ACC112 (cell line): ENCODE measurements around the gene PTPRF.

Source experiments
- H2AFZ ChIP-seq: fragments of 200-600 bp; sonication (generic); one replicate; pipeline ENCODE4 v1.6.0; 2017; ENCODE audit warnings: antibody characterized with exemption, low read length; ENCODE audit not compliant: unreplicated experiment
- H3K27ac ChIP-seq: fragments of 200-600 bp; sonication (generic); 2 replicates; pipeline ENCODE4 v1.5.1; 2014; ENCODE audit warnings: low read depth, mild to moderate bottlenecking, antibody characterized with exemption, low read length, moderate library complexity
- H3K27me3 ChIP-seq: fragments of 200-600 bp; sonication (generic); 2 replicates; pipeline ENCODE4 v1.6.1; 2014; ENCODE audit warnings: mild to moderate bottlenecking, antibody characterized with exemption, low read length, moderate library complexity, mixed read lengths; ENCODE audit not compliant: insufficient read depth
- H3K36me3 ChIP-seq: fragments of 200-600 bp; sonication (generic); 2 replicates; pipeline ENCODE4 v1.6.1; 2016; ENCODE audit warnings: mild to moderate bottlenecking, antibody characterized with exemption, low read length, moderate library complexity, mixed read lengths; ENCODE audit not compliant: insufficient read depth
- H3K4me1 ChIP-seq: fragments of 200-600 bp; sonication (generic); one replicate; pipeline ENCODE4 v1.6.1; 2016; ENCODE audit warnings: low read length, mixed read lengths; ENCODE audit not compliant: insufficient read depth, unreplicated experiment, control insufficient read depth
- H3K4me3 ChIP-seq: fragments of 200-600 bp; sonication (generic); 2 replicates; pipeline ENCODE4 v1.5.1; 2014; ENCODE audit warnings: mild to moderate bottlenecking, low read depth, low read length
- H3K79me2 ChIP-seq: fragments of 200-600 bp; sonication (generic); one replicate; pipeline ENCODE4 v1.6.0; 2016; ENCODE audit warnings: low read length; ENCODE audit not compliant: control insufficient read depth, unreplicated experiment, insufficient read depth

Gene PTPRF

DNA sequence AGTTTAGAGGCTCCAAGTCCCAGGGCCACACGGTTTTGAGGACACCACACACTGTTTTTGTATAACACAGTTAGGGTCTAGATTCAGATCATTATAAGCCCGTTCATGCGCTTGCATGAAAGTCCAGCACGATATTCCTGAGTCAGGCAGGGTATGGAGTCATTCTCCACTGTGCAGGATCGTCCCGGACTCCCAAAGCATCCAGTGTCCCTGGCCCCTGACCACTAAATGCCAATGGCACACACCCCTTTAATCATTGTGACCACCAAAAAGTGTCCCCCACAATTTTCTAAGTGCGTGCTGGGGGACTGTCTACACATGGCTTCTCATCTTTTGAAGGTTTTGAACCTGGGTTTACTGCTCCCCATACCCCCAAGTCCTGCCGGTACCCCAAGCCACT is 27.1 kb upstream of the PTPRF start:
- no peaks in the 10 kb centered on the region for H3K79me2 ChIP-seq
- no peak overlapping the region for H2AFZ ChIP-seq
- H3K4me1 ChIP-seq = no peaks in the 10 kb centered on the region
- H3K27ac ChIP-seq = no peak overlapping the region
- no peaks in the 10 kb centered on the region for H3K36me3 ChIP-seq
- H3K4me3 ChIP-seq = no peak overlapping the region
- no peaks in the 10 kb centered on the region for H3K27me3 ChIP-seq

DNA sequence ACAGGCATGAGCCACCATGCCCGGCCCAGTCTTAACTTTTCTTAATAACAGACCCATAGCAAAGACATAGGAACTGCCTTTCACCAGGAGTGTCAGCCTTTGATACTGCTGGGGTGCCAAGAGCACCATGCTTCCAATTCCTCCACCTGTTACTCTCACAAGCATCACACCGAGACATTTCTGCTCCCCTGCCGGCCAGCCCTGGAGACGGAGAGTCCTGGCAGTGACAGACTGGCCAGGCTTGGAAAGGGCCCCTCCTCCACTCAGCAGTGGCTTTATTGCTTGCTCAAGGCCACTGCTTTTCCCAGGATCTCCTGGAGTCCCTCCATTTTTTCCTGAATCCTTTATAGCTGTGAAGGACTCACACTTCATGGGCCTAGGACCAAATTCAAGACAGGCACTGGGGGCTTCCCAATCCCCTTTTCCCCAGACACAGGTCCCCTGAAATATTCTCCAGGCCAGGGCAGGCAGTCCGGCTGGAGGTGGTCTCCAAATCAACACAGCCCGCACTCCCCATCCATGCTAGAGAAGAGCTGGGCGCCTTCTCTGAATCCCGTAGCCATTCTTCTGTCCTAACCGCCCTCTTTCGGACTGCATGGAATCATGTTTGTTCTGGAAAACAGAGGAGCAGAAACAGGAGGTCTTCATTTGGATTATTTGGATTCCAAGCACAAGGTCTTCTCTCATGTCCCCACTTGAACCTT is 25.5 kb upstream of the PTPRF start:
- H3K27ac ChIP-seq = no peak overlapping the region
- H3K4me3 ChIP-seq = no peak overlapping the region
- no peaks in the 10 kb centered on the region for H3K79me2 ChIP-seq
- H3K4me1 ChIP-seq = no peaks in the 10 kb centered on the region
- H3K27me3 ChIP-seq = no peaks in the 10 kb centered on the region
- no peaks in the 10 kb centered on the region for H3K36me3 ChIP-seq
- no peak overlapping the region for H2AFZ ChIP-seq

DNA sequence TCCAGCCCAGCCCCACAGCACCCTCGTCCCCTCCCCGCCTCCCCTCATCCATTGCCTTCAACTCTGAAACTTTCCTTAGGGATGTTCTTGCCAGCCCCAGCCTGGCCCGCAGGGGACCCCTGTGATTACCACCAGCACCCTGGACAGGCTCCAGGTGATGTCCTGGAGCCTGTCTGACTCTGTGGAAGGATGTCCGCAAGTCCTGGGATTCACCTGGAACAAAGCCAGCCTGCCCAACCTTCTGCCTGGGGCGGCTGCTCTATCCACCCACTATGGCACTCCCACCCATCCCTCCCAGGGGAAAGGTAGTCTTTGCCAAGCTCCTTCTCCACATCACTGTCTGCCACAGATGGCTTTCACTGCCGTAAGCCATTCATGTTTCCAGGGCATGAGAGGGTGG is 24.4 kb upstream of the PTPRF start:
- Histone ChIP-seq H3K27ac (no peak overlapping the region), H3K4me1 (no peaks in the 10 kb centered on the region), H3K4me3 (no peak overlapping the region), H3K27me3 (no peaks in the 10 kb centered on the region), H2AFZ (no peak overlapping the region), H3K36me3 (no peaks in the 10 kb centered on the region), H3K79me2 (no peaks in the 10 kb centered on the region)

DNA sequence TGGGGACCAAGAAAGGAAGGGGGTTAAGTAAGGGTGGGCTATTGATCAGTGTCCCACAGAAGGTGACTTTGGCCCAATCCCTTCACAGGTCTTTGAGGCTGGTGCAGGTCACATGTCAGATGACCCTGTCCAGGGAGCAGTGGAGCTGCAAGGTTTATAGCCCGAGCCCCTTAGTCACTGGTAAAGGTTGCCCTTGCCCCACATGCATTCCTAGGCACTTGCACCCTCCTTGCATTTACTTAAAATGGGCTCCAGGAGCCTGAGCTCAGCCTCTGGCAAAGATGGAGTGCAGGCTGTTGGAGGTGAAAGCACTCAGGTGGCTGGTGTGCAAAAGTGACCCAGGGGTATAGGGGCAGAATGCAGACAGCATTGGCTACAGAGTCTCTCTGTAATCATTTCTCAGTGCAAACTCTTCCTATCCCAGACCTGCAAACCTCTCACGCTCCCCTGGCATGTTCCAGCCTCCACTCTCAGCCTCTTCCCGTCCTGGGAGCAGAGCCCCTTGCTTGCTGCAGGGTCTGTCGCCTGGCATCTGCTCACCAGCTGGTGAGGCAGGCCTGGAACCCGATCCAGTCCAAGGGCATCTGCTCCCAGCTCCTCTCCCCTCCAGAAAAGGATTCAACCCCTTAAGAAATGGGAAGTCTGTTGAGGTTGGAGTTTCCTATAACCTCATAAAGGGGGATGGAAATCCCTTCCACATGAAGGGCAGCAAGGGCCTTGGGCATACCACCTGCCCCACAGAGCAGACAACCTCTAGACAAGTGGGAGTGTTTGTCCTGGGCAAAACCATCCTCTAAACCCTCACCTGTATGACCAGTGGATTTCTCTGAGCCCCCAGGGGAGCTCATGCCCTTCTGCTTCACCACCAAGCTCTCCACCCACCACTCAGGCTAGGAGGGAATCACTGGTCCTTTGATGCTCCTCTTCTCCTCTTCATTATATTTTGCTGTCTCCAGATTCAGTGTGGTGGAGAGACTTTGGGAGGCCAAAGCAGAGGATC is 23.1 kb upstream of the PTPRF start:
- H2AFZ ChIP-seq = no peak overlapping the region
- H3K79me2 ChIP-seq = no peaks in the 10 kb centered on the region
- H3K4me3 ChIP-seq = no peak overlapping the region
- H3K36me3 ChIP-seq = no peaks in the 10 kb centered on the region
- no peak overlapping the region for H3K27ac ChIP-seq
- no peaks in the 10 kb centered on the region for H3K27me3 ChIP-seq
- H3K4me1 ChIP-seq = no peaks in the 10 kb centered on the region

DNA sequence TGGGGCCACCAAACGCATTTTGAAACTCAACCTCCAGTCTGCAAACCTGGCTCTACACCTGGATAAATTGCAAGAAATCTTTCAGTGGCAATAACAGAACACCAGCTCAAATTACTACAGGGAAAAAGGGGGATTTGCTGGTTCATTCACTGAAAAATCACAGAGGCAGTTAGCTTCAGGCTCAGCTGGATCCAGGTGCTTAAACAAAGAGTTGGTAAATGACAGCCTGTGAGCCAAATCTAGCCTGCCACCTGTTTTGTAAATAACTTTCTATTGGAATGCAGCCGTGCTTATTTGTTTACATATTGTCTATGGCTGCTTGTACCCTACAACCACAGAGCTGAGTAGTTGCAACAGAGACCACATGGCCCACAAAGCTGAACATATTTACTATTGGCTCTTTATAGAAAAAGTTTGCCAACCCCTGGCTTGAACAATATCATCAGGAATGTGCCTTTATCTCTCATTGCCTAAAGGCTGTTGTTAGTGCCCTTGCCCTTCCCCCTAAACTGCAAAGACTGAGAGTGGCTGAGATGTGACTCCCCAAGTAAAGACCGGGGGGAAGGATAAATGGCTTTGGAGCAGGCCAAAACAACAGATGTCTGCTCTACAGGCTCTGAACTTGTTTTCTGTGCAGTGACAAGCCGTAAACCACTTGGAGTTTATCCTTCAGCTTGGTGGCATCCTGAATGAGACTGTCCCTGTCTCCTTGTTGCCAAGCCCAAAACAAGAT is 21.5 kb upstream of the PTPRF start:
- no peaks in the 10 kb centered on the region for H3K27me3 ChIP-seq
- H3K79me2 ChIP-seq = no peaks in the 10 kb centered on the region
- no peaks in the 10 kb centered on the region for H3K36me3 ChIP-seq
- H3K4me3 ChIP-seq = no peak overlapping the region
- no peaks in the 10 kb centered on the region for H3K4me1 ChIP-seq
- no peak overlapping the region for H3K27ac ChIP-seq
- no peak overlapping the region for H2AFZ ChIP-seq

DNA sequence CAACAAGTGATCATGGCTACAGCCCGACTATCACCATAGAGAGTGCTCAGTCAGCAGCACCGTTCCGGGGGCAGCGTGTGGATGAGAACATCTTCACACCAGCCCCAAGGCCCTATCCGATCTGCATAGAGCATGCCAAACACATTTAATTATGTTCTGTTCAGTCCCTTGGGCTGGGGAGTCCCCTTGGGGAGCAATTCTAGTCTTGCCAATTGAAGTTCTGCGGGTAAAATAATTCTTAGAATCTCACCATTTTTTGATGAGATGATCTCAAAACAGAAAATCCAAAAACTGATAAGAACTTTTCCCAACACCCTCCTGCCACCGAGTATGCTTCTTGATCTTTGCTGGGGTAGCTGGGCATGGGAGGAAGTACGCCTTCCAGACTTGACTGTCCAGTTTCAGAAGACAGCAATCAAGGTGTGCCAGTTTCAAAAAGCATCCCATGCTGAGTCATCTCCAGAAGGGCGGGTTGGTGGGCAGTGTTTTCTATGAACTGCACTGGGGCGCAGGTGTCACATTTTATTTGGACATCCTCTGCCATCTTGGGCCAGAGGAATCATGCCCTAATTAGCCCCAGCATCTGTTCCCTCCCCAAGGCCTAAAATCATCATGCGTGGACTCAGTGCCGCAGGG is 20.8 kb upstream of the PTPRF start:
- no peaks in the 10 kb centered on the region for H3K36me3 ChIP-seq
- H3K27ac ChIP-seq = no peak overlapping the region
- H3K4me3 ChIP-seq = no peak overlapping the region
- H3K27me3 ChIP-seq = no peaks in the 10 kb centered on the region
- no peaks in the 10 kb centered on the region for H3K4me1 ChIP-seq
- H2AFZ ChIP-seq = no peak overlapping the region
- H3K79me2 ChIP-seq = no peaks in the 10 kb centered on the region

DNA sequence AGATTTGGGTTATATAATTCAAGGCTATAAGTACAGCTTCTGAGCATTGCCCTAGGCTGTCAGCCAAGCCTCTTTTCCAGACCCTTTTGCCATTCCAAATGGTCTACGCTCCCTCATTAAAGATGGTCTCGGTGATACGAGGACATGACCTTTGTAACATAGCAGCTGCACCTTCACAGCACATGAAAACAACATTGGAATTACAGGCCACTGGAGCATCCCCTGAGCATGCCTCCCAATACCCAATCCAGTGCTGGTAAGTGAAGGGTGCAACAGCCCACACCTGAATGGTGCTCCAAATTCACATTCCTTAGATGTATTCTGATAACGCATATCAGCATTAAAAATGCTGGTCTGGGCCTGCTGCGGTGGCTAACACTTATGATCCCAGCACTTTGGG is 20.1 kb upstream of the PTPRF start:
- Histone ChIP-seq H3K36me3 (no peaks in the 10 kb centered on the region), H3K79me2 (no peaks in the 10 kb centered on the region), H3K27me3 (no peaks in the 10 kb centered on the region), H3K4me1 (no peaks in the 10 kb centered on the region), H2AFZ (no peak overlapping the region), H3K4me3 (no peak overlapping the region), H3K27ac (no peak overlapping the region)

DNA sequence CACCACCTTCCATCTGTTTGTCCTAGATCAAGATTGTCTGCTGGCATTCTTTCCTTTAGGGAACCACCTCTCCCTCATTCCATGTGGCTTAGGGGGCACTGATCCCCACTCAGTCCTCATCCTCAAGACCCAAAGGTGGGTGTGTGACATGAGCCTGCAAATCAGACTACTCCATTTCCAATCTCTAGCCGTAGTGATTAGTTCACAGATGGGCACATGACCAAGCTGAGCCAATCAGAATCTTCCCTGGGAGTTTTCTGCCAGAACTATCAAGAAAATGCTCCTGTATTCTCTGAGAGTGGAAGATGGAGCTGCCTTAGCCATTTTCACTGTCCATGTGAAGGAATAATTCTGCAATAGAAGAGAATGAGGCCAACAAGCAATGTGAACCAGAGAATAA is 19.3 kb upstream of the PTPRF start:
- H3K79me2 ChIP-seq = no peaks in the 10 kb centered on the region
- H3K27me3 ChIP-seq = no peaks in the 10 kb centered on the region
- H2AFZ ChIP-seq = no peak overlapping the region
- no peak overlapping the region for H3K4me3 ChIP-seq
- no peaks in the 10 kb centered on the region for H3K4me1 ChIP-seq
- H3K36me3 ChIP-seq = no peaks in the 10 kb centered on the region
- H3K27ac ChIP-seq = no peak overlapping the region

DNA sequence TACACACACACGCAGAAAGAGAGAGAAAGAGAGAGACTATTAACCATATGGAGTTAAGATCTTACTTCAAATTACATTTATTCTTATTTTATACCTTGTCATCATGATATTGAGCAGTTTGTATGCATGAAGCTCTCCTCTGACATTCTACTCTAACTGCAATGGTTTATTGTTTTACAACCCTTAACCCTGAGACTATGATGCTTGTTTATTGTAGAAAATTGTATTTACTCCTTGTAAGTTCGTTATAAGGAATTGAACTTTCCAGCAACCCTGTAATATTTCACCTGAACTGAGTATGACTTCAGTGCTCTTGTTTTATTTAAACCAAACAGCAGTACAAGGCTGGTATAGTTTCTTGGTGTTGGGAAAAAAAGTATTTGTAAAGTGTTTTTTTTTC is 18.6 kb upstream of the PTPRF start:
- H3K79me2 ChIP-seq = no peaks in the 10 kb centered on the region
- H3K27ac ChIP-seq = no peak overlapping the region
- no peak overlapping the region for H2AFZ ChIP-seq
- no peaks in the 10 kb centered on the region for H3K36me3 ChIP-seq
- H3K4me1 ChIP-seq = no peaks in the 10 kb centered on the region
- H3K27me3 ChIP-seq = no peaks in the 10 kb centered on the region
- no peak overlapping the region for H3K4me3 ChIP-seq

DNA sequence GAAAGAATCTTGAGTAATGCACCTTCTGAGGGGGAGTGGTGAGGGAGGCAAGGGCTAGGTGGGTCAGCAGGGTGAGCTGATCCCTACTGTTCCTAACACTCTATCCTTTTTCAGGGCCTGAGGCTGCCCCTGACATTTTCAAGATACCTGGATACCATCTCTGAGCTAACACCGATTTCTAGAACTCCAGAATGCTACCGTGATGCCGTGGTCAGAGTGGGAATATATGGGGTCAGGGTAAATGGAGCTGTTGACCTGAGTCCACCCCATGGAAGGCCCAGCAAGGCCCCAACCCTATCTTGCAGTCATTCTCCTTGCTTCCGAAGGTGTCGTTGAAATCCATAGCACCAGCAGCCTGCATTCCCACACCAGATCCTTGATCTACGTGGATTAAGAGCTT is 18.0 kb upstream of the PTPRF start:
- no peaks in the 10 kb centered on the region for H3K27me3 ChIP-seq
- H3K79me2 ChIP-seq = no peaks in the 10 kb centered on the region
- no peak overlapping the region for H3K4me3 ChIP-seq
- no peak overlapping the region for H2AFZ ChIP-seq
- no peaks in the 10 kb centered on the region for H3K36me3 ChIP-seq
- no peaks in the 10 kb centered on the region for H3K4me1 ChIP-seq
- H3K27ac ChIP-seq = no peak overlapping the region
